BE2C (cell line): ENCODE data around the gene NTPCR.

Source experiments
- DNase-seq: peaks from one replicate; pipeline ENCODE4 v3.0.0-alpha.2; 2020
- H3K27me3 ChIP-seq: fragments of 250-450 bp; sonication (Bioruptor Pico); 2 replicates; pipeline ENCODE4 v1.5.1; 2020; ENCODE audit warnings: mild to moderate bottlenecking
- H3K36me3 ChIP-seq: fragments of 250-450 bp; sonication (Bioruptor Pico); 2 replicates; pipeline ENCODE4 v1.5.1; 2020; ENCODE audit warnings: mild to moderate bottlenecking
- H3K4me1 ChIP-seq: fragments of 250-450 bp; sonication (Bioruptor Pico); 2 replicates; pipeline ENCODE4 v1.5.1; 2020
- H3K4me3 ChIP-seq: 2 replicates; pipeline ENCODE4 v1.5.1; 2011; ENCODE audit warnings: low read depth, low read length
- H3K9me3 ChIP-seq: fragments of 250-450 bp; sonication (Bioruptor Pico); 2 replicates; pipeline ENCODE4 v1.5.1; 2020
- CTCF ChIP-seq: IDR thresholded peaks from 2 replicates; pipeline ENCODE4 v1.5.1; 2012; ENCODE audit warnings: mild to moderate bottlenecking, low read depth, low read length

NTPCR gene

GRCh38 chr1:232952514-232953499 lies 2.4 kb downstream of the NTPCR start:
- Histone ChIP-seq H3K4me3 (no peak overlapping the region), H3K9me3 (no peaks in the 10 kb centered on the region), H3K4me1 (peaks cover 7% of the 10 kb centered on the region), H3K36me3 (peaks cover 15% of the 10 kb centered on the region), H3K27me3 (no peaks in the 10 kb centered on the region)
- peak; percentile 73 for DNase-seq
- TF ChIP-seq CTCF: peak; percentile 89

- no peak for DNase-seq
- H3K9me3 ChIP-seq: no peaks in the 10 kb centered on the region
- H3K4me3 ChIP-seq: no peak overlapping the region
- TF ChIP-seq CTCF: no peak
- peaks cover 25% of the 10 kb centered on the region for H3K36me3 ChIP-seq
- peaks cover 7% of the 10 kb centered on the region for H3K4me1 ChIP-seq
- H3K27me3 ChIP-seq: no peaks in the 10 kb centered on the region
Measured at GRCh38 chr1:232954594-232955365, 4.4 kb downstream of the NTPCR start.

- DNase-seq: no peak
- Histone ChIP-seq H3K9me3 (no peaks in the 10 kb centered on the region), H3K4me3 (no peak overlapping the region), H3K36me3 (peaks cover 25% of the 10 kb centered on the region), H3K4me1 (peaks cover 7% of the 10 kb centered on the region), H3K27me3 (no peaks in the 10 kb centered on the region)
- TF ChIP-seq CTCF: no peak
Measured at GRCh38 chr1:232956081-232956480, 5.7 kb downstream of the NTPCR start.

GRCh38 chr1:232958067-232958466 lies 7.7 kb downstream of the NTPCR start:
- Histone ChIP-seq H3K4me1 (peaks cover under 1% of the 10 kb centered on the region), H3K4me3 (no peak overlapping the region), H3K27me3 (no peaks in the 10 kb centered on the region), H3K9me3 (no peaks in the 10 kb centered on the region), H3K36me3 (peaks cover 25% of the 10 kb centered on the region)
- DNase-seq: no peak
- TF ChIP-seq CTCF: no peak

GRCh38 chr1:232962761-232963745 lies 12.6 kb downstream of the NTPCR start:
- Histone ChIP-seq H3K9me3 (no peaks in the 10 kb centered on the region), H3K4me3 (no peak overlapping the region), H3K27me3 (no peaks in the 10 kb centered on the region), H3K36me3 (peaks cover 8% of the 10 kb centered on the region), H3K4me1 (no peaks in the 10 kb centered on the region)
- TF ChIP-seq CTCF: no peak
- DNase-seq: no peak
